Keratinocyte (primary cell): ENCODE data around the gene S100B. TPM values are rescaled to one million over a fixed set of nuclear protein-coding genes. Genes with fewer than 3 reads are reported as not detected.

ENCODE experiments used
- DNase-seq: peaks from one replicate; pipeline ENCODE4 v3.0.0-alpha.2; 2011; ENCODE audit warnings: low read depth, missing footprints, low spot score
- FAIRE-seq: peaks from 2 replicates; lab custom pipeline; 2011; peaks lifted over from hg19 to GRCh38; lab: Jason Lieb, UNC
- H2AFZ ChIP-seq: 2 replicates; pipeline ENCODE4 v1.6.0; 2012; ENCODE audit warnings: low read length, control low read depth, inconsistent platforms; ENCODE audit not compliant: control insufficient read depth
- H3K27ac ChIP-seq: 2 replicates; pipeline ENCODE4 v1.5.1; 2011; ENCODE audit warnings: low read length; ENCODE audit not compliant: control insufficient read depth, insufficient read depth
- H3K27me3 ChIP-seq: 3 replicates; pipeline ENCODE4 v1.6.0; 2011; ENCODE audit warnings: low read length; ENCODE audit not compliant: control insufficient read depth, insufficient read depth; ENCODE audit errors: extremely low read depth
- H3K36me3 ChIP-seq, 2 experiments: 2 replicates in 1 of 2; 3 replicates in 1 of 2; pipeline ENCODE4 v1.5.1; 2011; ENCODE audit warnings: low read length in 2 of 2, mild to moderate bottlenecking in 1 of 2; ENCODE audit not compliant: control insufficient read depth in 2 of 2, insufficient read depth in 2 of 2; ENCODE audit errors: extremely low read depth in 1 of 2
- H3K4me1 ChIP-seq: 3 replicates; pipeline ENCODE4 v1.5.1; 2011; ENCODE audit warnings: low read length; ENCODE audit not compliant: control insufficient read depth, insufficient read depth; ENCODE audit errors: extremely low read depth
- H3K4me2 ChIP-seq: 3 replicates; pipeline ENCODE4 v1.6.0; 2011; ENCODE audit warnings: low read depth, low read length; ENCODE audit not compliant: control insufficient read depth, insufficient read depth; ENCODE audit errors: extremely low read depth
- H3K4me3 ChIP-seq, 3 experiments: fragments of 200-600 bp in 1 of 3; sonication (generic) in 1 of 3; 2 replicates in 2 of 3; 3 replicates in 1 of 3; pipeline ENCODE4 v1.5.1; 2011 to 2016; ENCODE audit warnings: low read length in 3 of 3, mild to moderate bottlenecking in 3 of 3, control low read depth in 2 of 3, inconsistent platforms in 1 of 3, low read depth in 1 of 3, mixed read lengths in 1 of 3, mixed run types in 1 of 3, moderate library complexity in 1 of 3; ENCODE audit not compliant: control insufficient read depth in 2 of 3, insufficient read depth in 2 of 3; ENCODE audit errors: extremely low read depth in 1 of 3
- H3K79me2 ChIP-seq: 2 replicates; pipeline ENCODE4 v1.6.0; 2012; ENCODE audit warnings: low read length; ENCODE audit not compliant: control insufficient read depth, insufficient read depth
- H3K9ac ChIP-seq: 3 replicates; pipeline ENCODE4 v1.6.0; 2011; ENCODE audit warnings: low read length; ENCODE audit not compliant: control insufficient read depth, insufficient read depth; ENCODE audit errors: extremely low read depth
- H3K9me1 ChIP-seq: 3 replicates; pipeline ENCODE4 v1.6.0; 2011; ENCODE audit warnings: low read length; ENCODE audit not compliant: control insufficient read depth, insufficient read depth; ENCODE audit errors: extremely low read depth
- H3K9me3 ChIP-seq: 2 replicates; pipeline ENCODE4 v1.5.1; 2012; ENCODE audit warnings: low read depth, low read length; ENCODE audit not compliant: control insufficient read depth
- H4K20me1 ChIP-seq: 3 replicates; pipeline ENCODE4 v1.6.0; 2011; ENCODE audit warnings: low read length; ENCODE audit not compliant: control insufficient read depth, insufficient read depth; ENCODE audit errors: extremely low read depth
- CTCF ChIP-seq, 3 experiments: IDR thresholded peaks in 1 of 3; conservative IDR thresholded peaks in 1 of 3; optimal IDR thresholded peaks in 1 of 3; 2 replicates in 2 of 3; 3 replicates in 1 of 3; pipeline versions ENCODE3 to v1.5.1; 2011; ENCODE audit warnings: low read length in 3 of 3, mild to moderate bottlenecking in 3 of 3, moderate library complexity in 2 of 3, control low read depth in 1 of 3, inconsistent platforms in 1 of 3; ENCODE audit not compliant: insufficient read depth in 2 of 3; ENCODE audit errors: extremely low read depth in 1 of 3
- EZH2 ChIP-seq: IDR thresholded peaks from one replicate; pipeline ENCODE4 v1.6.1; 2012; ENCODE audit warnings: inconsistent platforms, mild to moderate bottlenecking, low read length, moderate library complexity
- dilution Hi-C: fragments of 300-500 bp; cut with MboI; formaldehyde crosslinking; loops from one replicate; pipeline ENCODE4 v1.7.0; 2020; ENCODE audit warnings: low sequenced_read_pairs; ENCODE audit not compliant: extremely low pct_ligation_motif_present
- polyA plus RNA-seq, 5 experiments: library from polyadenylated mRNA; depleted of rRNA in 3 of 5; stranded (reverse) in 3 of 5; stranded (forward) in 1 of 5; unstranded in 1 of 5; fragments of >200 nt; gene quantifications; 1 replicate in 1 of 5; 2 replicates in 3 of 5; 3 replicates in 1 of 5; pipeline versions ENCODE4 v1.2.1 to v1.2.3, GENCODE V29; 2011 to 2012; ENCODE audit warnings: missing spikeins in 2 of 5, low read depth in 1 of 5, low replicate concordance in 1 of 5

Gene S100B
- polyA plus RNA-seq, 1 donor (not counting 4 experiments of a cell fraction or from before 2014, with no cell fraction given): not detected

- Histone ChIP-seq H2AFZ (no peak overlapping the region), H3K27me3 (no peaks in the 10 kb centered on the region), H3K9me1 (no peaks in the 10 kb centered on the region), H3K79me2 (no peaks in the 10 kb centered on the region), H3K4me1 (no peaks in the 10 kb centered on the region), H3K9ac (no peak overlapping the region), H3K4me2 (no peak overlapping the region), H4K20me1 (no peaks in the 10 kb centered on the region), H3K36me3 (peaks cover 48 to 55% of the 10 kb centered on the region in 2 experiments), H3K4me3 (no peak overlapping the region), H3K9me3 (no peaks in the 10 kb centered on the region), H3K27ac (no peak overlapping the region)
- dilution Hi-C loops: no loop called here
- no peak for DNase-seq
- TF ChIP-seq EZH2 (no peak), CTCF (optimal IDR thresholded peaks at IDR 0.05 in 1 of 3, IDR thresholded peaks at IDR 0.05 in 1 of 3, conservative IDR thresholded peaks at IDR 0.05 in 1 of 3; ENCODE audit: extremely low read depth in 1 of 3, insufficient read depth in 2 of 3, low read length in 3 of 3) (no peak)
- FAIRE-seq: no peak
These were observed 49.7 kb downstream of the S100B start for GRCh38 chr21:46555225-46555617.

DNA sequence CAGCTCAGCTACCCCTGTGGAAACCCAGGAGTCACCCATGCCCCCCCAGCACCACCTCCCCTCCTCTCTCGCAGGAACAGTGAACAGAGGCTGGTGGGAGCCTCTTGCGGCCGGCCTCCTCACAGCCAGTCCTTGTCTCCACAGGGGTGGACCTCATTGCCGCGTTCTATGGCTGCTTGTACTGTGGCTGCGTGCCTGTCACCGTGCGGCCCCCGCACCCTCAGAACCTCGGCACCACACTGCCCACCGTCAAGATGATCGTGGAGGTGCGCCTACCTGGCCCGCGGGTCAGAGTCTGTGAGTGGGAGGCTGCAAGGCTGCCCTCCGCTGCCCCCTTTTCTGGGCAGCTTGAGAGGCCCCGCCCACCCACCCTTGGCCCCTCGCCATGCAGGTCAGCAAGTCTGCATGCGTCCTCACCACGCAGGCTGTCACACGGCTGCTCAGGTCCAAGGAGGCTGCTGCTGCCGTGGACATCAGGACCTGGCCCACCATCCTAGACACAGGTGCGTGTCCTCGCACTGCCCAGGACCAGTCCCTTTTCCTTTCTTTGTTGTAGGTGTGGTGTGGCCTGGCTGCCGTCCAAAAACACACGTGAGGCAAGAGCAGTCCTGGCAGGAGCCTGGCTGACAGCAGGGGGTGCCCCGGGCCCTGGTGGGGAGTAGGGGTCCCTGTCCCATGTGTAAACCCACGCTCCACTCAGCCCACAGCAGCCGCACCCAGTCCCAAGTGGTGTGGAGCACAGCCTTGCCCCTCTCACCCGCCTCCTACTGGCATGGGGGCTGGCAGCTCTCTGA, 50.3 kb downstream of the S100B start:
- Histone ChIP-seq H3K4me1 (no peaks in the 10 kb centered on the region), H3K27me3 (no peaks in the 10 kb centered on the region), H4K20me1 (no peaks in the 10 kb centered on the region), H3K9me1 (no peaks in the 10 kb centered on the region), H3K27ac (no peak overlapping the region), H3K4me2 (no peak overlapping the region), H2AFZ (no peak overlapping the region), H3K9me3 (no peaks in the 10 kb centered on the region), H3K4me3 (no peak overlapping the region), H3K79me2 (no peaks in the 10 kb centered on the region), H3K36me3 (peaks cover 46 to 53% of the 10 kb centered on the region in 2 experiments), H3K9ac (no peak overlapping the region)
- no peak for TF ChIP-seq EZH2
- no peak for TF ChIP-seq CTCF (optimal IDR thresholded peaks at IDR 0.05 in 1 of 3, IDR thresholded peaks at IDR 0.05 in 1 of 3, conservative IDR thresholded peaks at IDR 0.05 in 1 of 3; ENCODE audit: extremely low read depth in 1 of 3, insufficient read depth in 2 of 3, low read length in 3 of 3)
- DNase-seq: no peak
- FAIRE-seq: no peak
- dilution Hi-C loops: no loop called here
